ENCODE measurements around the gene GORAB.

GRCh38 chr1:170548497-170548896 lies 16.5 kb downstream of the GORAB start:
- TF ChIP-seq CTCF (IDR thresholded peaks at IDR 0.05; ENCODE audit: low read depth, low read length, poor library complexity, severe bottlenecking) (no peak), EZH2phosphoT487 (IDR thresholded peaks at IDR 0.05; ENCODE audit: borderline replicate concordance, low read length) (no peak)
